Right renal cortex interstitium (tissue), 3 donors: Measurements from ENCODE around the gene UGT3A2. TPM values are rescaled to one million over a fixed set of nuclear protein-coding genes. Genes with fewer than 3 reads are reported as not detected.

Experiments used
- DNase-seq, 3 donors: peaks; one replicate each; pipeline ENCODE4 v3.0.0-alpha.2; 2013; ENCODE audit warnings: low read depth in 3 of 3, low spot score in 2 of 3
- polyA plus RNA-seq, 3 donors: library from polyadenylated mRNA; unstranded; fragments of 120-200 nt; gene quantifications; one replicate each; pipeline ENCODE4 v1.2.1, GENCODE V29; 2013; ENCODE audit not compliant: insufficient read length in 3 of 3

Gene UGT3A2, protein sequence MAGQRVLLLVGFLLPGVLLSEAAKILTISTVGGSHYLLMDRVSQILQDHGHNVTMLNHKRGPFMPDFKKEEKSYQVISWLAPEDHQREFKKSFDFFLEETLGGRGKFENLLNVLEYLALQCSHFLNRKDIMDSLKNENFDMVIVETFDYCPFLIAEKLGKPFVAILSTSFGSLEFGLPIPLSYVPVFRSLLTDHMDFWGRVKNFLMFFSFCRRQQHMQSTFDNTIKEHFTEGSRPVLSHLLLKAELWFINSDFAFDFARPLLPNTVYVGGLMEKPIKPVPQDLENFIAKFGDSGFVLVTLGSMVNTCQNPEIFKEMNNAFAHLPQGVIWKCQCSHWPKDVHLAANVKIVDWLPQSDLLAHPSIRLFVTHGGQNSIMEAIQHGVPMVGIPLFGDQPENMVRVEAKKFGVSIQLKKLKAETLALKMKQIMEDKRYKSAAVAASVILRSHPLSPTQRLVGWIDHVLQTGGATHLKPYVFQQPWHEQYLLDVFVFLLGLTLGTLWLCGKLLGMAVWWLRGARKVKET
- 10 to 100 TPM; 10.2 to 15.8 (median 13.6) TPM for polyA plus RNA-seq

DNA sequence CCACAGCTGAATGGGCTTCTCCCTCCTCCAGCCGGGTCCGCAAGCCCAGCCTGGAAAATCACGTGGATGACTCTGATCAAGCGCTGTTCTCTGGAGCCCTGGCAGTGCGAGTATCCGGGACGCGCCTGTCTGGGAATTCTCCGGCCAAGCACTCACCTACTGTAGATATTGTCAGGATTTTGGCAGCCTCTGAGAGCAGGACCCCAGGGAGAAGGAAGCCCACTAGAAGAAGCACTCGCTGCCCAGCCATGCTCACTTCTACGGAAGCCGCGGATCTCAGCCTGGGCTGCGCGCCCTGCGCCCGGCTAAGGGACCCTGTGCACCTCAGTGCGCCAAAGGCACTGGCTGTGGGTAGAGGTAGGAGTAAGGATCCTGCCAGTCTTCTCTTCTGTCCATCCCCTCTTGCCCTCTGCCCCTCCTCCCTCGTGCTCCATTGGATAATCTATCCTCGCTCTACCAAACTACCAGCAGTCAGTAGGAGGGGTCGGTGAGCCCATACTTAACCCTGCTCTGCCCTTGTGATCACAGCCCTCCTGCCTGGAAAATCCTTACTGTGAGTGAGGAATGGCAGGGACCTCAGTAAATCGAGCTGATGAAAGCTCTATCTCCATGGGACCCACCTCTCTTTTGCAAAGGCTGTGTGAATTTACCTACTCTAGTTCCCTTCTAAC is at the start of gene UGT3A2:
Gene UGT3A2 (minus strand): TSS at position 343 of the 671 bp plus-strand sequence. CDS start 93 bp downstream, at position 250.
- DNase-seq, result peak in 1 of 3 donors; percentile 16

DNA sequence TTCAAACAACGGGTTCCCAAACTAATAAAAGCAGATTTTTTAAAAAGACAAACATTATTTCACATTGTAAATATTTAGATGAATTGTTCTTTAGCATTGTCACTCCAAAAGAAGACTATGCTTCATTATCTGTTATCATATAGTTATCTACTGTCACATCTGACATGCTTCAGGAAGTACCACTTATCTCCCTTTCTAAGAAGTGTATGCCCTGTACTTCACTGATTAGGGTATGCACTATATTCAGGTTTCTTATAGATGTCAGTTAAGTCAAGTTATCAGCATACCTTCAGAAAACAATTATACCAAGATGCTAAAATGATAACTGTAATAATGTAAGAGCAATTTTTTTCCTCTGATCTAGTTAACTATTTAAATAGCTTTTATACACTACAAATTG is 44.6 kb upstream of the UGT3A2 start:
- no peak for DNase-seq

DNA sequence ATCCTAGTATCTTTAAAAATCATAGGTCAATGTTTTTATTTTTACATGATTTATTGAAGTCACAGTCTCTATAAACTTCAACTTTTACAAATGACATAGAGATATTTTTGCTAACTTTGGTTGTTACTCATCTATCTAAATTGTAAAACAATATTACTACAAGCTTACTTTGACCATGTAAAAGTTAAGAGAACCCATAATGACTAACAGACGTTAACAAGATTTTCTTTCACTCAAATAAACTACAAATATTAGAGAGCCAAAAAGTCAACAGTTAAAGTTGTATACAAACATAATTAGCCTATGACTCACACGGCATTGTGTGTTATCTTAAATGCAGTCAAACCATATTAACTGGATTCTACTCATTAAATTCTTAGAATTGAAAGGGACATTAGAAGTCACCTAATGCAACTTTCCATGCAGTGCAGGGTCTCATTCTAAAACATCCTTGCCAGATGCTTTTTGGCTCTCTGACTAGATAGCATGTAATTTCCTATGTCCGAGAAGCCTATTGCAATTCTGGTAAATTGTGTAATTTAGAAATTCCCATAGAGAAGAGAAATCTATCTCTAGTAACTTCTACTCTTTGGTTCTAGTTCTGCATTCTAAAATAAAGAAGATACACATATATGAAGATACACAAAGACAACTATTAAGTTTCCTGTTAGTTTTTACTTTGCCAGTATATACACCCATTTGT is 42.2 kb upstream of the UGT3A2 start:
- no peak for DNase-seq

DNA sequence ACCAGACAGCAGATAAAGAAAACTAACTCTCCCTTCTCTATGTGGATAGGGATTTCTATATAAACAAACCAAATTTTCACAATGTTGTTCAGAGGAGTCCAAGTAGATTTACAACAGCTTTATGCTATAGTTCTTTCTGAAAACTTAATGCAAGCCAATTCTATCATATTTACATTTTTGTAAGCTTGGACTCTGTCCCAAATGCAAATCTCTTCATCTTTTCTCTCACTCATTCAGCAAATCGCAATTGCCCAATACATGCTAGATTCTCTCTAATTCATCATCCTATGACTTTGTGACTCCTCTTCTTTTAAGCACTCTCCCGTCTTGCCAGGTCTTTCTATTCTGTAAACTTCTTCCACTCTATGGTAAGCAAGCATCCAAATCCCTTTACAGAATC is 39.1 kb upstream of the UGT3A2 start:
- DNase-seq, result no peak

DNA sequence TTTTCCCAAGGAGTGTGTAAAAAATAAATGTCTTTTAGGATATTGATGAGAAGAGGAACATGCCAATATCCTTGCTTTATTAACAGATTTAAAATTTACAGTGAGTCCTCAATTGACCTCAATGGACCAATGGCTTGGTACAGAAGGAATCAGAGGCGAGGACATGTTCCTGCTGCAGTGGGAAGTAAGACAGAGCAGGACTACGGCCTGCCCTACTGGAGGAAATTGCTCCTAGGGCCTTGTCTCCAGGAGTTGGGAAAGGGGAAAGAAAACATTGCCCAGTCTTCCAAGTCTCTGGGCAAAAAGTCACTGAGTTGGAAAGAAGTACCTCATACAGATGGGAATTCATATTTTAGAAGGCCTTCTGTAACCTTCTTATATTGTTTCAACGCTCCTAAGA is 33.1 kb upstream of the UGT3A2 start:
- no peak for DNase-seq

DNA sequence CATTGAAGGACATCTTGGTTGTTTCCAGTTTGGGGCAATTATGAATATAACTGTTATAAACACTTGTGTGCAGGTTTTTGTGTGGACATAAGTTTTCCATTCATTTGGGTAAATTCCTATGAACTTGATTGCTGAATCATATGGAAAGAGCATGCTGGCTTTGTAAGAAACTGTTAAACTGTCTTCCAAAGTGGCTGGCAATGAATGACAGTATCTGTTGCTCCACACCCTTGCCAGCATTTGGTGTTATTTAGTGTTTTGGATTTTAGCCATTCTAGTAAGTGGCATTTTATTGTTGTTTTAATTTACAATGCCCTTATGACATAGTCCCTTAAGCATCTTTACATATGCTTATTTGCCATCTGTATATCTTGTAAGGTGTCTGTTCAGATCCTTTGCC is 29.8 kb upstream of the UGT3A2 start:
- no peak for DNase-seq

DNA sequence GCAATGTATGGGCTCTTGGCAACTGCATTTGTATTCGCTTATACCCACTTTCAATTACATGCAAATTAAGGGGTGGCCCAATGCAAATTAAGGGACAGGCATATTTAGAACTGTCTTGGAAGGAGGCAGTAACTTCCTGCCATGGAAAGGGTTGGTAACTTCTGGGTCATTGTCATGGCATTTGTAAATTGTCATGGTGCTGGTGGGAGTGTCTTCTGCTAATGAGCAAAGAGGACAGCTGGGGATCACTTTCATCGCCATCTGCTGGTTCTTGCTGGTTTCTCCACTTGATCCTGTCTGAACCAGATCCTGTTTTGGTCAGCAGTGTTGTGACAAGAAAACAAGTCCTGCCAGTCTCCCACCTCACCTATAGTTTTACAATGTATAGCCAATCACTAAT is 23.3 kb upstream of the UGT3A2 start:
- DNase-seq, result no peak

DNA sequence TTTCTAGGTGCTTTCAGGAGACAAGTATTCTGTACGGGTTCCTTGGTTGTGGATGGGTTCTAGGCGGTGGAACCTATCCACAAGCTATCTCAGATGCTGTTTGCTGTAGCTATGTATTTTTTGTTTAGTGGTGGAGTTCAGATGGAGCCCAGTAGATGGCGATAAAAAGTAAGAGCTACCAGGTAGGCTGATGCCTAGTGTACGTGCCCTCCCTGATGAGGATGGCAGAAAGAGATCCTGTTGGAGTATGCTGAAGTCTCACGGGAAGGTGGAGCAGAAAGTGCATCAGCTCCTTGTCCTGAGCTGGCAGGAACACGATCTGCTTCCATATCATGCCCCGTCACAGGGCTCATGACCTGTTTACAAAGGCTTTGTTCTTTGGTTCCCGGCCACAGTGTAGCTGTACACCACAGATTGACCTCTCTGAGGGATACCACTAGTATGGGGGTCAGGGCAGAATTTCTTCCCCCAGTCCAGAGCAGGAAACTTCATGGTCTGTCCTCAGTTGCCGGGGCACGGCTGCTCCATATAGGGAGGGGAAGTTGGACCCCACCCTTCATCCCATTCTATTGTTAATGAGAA is 12.6 kb upstream of the UGT3A2 start:
- DNase-seq, result peak in 1 of 3 donors; percentile 23

DNA sequence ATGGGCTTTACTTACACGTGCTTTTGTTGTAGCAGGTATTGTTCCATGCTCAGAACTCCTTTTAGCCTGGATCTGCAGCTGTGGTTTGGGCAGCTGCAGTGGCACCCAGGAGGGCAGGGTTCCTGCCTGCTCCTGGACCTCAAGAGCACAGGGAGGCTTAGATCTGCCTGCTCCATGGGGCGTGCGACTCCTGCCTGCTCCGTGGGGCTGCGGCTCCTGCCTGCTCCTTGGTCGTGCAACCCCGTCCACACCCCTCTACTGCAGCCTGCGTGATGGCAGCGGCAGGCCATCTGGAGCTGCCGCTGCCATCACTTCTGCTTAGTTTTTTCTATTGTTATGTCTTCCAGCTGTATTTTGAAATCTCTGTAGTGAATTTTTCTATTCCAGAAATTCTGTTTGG is 11.7 kb upstream of the UGT3A2 start:
- DNase-seq, result no peak

DNA sequence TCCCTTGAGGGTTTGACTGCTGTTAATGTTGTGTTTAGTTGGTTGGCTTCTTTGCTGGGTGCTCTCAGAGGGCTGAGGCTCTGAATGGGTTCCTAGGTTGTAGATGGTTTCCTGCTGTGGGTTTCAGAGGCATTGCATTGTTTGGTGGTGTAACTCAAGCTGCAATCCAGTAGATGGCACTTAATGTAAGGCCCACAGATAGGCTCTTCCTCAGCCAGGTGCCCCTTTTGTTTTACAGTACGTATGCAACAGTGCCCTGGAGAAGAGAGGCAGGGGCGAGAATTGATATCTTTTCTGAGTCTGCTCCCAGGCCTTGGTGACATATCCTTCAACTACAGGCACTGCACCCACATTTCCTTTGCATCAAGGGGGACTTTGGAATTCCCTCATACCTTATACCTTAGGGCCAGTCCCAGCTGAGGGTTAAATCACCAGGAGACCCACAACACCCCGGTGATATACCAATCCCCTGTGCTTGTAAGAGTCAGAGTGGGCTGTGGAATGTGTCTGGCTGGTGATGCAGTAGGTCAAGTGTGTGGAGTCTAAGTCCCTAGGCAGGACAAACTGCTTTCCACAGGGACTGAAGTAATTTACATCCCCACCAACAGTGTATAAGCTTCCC is 7.0 kb upstream of the UGT3A2 start:
- DNase-seq, result no peak

DNA sequence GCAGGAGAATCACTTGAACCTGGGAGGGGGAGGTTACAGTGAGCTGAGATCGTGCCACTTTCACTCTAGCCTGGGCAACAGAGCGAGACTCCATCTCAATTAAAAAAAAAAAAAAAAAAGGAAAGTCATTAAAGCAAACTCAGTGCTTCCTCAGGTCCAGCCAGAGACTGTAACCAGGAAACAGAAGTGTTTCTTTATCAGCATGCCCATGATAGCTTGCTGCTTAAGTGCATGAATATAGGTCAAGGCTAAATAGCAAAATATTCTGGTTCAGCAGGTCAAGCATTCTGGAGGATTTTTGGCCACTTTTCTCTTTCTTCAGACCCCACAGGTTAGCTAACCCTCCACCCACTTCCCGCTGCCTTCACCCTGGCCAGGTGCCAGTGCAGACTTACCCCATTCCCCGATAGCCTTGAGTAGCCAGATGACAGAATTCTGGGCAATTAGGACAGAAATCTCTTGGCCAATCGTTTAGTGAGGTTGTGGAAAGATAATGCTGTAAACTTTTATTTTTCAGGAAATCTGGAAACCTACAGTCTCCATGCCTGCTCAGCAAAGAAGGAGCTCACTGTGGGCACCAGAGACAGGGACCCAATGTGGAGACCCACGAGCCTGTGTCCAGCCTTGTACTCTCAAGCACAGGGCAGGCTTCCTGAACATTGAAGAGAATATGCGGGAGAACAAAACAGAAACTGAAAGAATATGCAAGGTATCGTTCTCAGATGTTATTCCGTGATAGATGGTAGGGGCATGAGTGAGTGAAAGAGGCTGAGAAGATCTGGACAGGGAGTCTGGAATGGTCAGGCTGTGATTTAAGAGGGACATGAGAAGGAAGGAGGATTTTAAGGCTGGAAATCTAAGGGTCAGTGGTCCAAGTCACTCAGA is 4.2 kb upstream of the UGT3A2 start:
- no peak for DNase-seq

DNA sequence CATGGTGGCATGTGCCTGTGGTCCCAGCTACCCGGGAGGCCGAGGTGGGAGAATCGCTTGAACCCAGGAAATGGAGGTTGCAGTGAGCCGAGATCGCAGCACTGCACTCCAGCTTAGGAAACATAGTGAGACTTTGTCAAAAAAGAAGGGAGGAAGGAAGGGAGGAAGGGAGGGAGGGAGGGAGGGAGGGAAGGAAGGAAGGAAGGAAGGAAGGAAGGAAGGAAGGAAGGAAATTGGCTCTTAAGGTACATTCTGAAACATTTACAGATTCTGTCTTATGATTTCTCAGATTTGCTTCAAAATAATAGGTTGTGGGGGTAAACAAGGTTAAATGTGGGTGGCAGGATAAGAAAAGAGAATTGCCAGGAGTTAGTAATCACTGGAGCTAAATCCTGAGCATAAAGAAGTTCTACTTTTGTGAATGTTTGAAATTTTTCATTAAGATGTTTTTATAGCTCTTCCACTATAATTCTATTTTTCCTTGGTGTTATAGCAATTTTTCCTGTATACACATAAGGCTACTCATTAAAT is 2.1 kb upstream of the UGT3A2 start:
- DNase-seq, result no peak

DNA sequence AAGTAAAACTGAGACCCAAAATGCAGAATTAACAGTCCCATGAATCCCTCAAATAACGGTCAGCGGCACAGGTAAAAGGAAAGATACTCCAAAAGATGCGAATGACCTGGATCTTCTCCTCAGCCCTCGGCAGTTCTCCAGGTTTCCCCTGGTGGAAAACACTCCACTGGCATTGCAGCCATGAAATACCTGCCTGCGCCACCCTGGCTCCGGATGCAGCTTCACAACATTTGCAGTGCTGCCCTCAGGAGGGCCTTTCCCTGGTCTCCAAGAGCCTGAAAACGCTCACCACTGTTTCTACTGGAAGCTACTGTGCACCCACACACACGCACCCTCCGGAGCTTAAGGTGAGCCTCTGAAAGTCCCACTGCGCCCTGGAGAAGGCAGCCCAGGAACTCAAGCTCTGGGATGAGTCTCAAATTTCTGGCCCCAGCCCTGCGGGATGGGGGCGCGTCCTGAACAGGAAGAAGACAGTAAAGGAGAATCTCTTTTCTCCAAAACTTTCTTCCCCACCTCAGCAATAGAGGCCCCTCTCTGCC is 612 bp downstream of the UGT3A2 start:
- DNase-seq, result no peak

DNA sequence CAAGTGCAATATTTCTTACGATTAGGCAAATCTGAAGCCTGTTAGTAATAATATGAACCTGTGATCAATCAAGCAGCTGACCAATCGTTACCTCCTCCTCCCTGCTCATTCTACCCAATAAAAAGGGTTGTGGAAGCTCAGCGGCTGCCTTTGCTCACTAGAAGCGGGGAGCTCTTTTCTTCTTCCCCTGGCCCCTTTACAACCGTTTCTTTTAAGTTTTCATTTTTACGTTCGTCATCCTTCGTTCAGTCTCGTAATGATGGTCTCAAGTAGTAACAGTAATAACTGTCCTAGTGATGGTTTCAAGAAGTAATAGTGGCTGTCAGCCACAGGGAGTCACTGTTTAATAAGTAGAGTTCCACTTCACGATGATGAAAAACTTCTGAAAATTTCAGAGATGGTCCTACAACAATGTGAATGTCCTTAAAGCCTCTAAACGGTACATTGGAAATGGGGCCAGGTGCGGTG is 6.2 kb downstream of the UGT3A2 start:
- no peak for DNase-seq

DNA sequence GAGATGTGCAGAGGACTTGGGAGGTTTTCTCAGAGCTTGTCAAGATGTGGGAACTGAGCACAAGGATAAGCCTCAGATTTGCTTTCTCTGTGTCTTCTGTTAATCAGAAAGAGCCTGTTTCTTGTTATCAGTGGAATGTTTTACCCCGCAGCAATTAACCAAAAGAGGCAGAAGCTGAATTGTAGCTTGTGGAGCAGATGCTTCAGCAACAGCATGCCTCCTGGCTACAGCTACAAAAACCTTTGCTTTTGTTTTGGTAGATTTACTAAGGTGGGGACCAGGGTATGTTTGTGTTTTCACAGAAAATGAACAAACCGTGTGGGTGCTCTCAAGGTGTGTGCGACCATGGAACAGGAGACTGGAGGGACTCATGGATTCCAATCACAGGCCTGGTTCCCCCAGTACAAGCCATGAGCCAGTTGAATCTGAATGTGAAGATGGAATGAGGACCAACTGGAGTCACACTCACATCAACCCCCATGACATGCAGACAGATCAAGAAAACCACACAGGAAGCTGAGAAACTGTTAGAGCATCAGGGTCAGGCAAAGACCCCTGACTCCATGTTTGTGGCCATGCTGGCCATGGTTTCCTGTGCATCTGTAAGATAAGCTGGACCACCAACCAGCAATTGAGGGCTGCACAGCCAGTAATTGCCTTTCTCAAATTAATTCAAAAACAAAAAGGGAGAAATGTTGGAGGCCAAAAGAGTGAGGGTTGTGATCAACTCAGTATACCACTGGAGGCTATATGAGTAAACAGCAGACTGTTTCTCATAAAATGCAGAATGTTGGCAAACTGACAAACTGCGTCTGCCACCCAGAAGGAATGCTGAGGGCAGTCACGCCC is 6.9 kb downstream of the UGT3A2 start:
- DNase-seq, result no peak

DNA sequence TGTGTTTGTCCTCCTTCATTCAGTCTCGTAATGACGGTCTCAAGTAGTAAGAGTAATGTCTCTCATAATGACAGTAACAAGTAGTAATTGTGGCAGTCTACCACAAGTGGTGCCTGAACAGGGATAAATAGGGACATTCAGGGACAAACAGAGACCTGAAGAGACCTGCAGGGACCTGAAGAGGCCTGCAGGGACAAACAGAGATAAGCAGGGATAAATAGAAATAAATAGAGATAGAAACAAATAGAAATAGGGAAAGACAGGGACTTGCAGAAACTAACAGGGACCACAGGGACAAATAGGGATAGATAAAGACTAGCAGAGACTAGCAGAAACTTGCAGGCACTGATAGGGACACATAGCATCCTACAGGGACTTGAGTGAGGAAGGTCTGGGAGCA is 7.9 kb downstream of the UGT3A2 start:
- no peak for DNase-seq

DNA sequence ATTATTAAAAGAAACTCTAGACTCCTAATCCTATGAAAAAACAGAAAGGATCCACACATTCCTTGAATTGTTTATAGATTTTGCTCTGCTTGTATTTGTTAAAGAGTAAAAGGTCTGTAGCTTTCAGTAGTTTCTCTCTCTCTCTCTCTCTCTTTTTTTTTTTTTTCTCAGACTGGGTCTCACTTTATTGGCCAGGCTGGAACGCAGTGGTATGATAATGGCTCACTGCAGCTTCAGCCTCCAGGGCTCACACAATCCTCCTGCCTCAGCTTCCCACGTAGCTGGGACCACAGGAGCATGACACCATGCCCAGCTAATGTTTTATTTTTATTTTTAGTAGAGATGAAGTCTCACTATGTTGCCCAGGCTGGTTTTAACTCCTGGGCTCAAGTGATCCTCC is 9.3 kb downstream of the UGT3A2 start:
- no peak for DNase-seq

DNA sequence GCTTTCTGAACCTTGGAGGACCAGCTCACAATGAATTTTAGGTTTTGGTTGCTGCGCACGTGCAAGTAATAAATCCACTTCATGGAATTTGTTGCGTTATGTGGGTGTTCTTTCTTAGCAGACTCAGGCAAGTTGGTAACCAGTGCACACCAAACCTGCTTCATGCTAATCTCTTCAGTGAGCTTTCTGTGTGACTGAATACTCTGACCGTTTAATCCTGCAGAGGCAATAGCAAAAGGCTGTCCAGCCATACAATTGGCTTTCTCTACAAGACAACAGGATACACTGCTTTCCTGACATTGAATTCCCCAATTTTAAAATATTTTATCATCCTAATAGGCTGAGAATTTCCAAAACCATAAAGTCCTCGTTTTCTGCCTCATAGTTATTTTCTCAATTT is 10.3 kb downstream of the UGT3A2 start:
- DNase-seq, result no peak
